GM12878 (cell line): Measurements from ENCODE around the gene RAB13. TPM values are rescaled to one million over a fixed set of nuclear protein-coding genes. Genes with fewer than 3 reads are reported as not detected.
A peak's percentile ranks its signal among the peaks of the same experiment; 100 is the strongest.

Experiments used
- ATAC-seq: fragments of 200-7000 bp; cut with Tn5 transposase; 3 replicates; pipeline ENCODE4 v1.9.1; 2020; ENCODE audit warnings: mild to moderate bottlenecking, moderate library complexity
- BruUV-seq: library from RNA; stranded (reverse); fragments of 400-500 nt; replicated peaks from 2 replicates; lab custom pipeline; 2021; lab: Mats Ljungman, UMichigan
- CTCF ChIA-PET: fragments of 300-600 bp; sonication (Branson Sonifier 250); formaldehyde crosslinking; extraction: SDS; loops from one replicate; lab custom pipeline; 2021; ENCODE audit warnings: inconsistent platforms; lab: Yijun Ruan, JAX
- POLR2A ChIA-PET: fragments of 350-600 bp; formaldehyde crosslinking; extraction: SDS; loops from one replicate; lab custom pipeline; 2021; ENCODE audit warnings: inconsistent platforms; lab: Charles Lee
- RAD21 ChIA-PET: fragments of 300-600 bp; sonication (Branson Sonifier 250); formaldehyde crosslinking; loops from one replicate; lab custom pipeline; 2023; ENCODE audit warnings: antibody characterized with exemption; ENCODE audit not compliant: unreplicated experiment; lab: Charles Lee
- SMC1A ChIA-PET: fragments of 300-600 bp; sonication (Branson Sonifier 250); formaldehyde crosslinking; loops from one replicate; lab custom pipeline; 2023; ENCODE audit not compliant: unreplicated experiment, uncharacterized antibody; lab: Charles Lee
- DNase-seq: peaks from one replicate; pipeline ENCODE4 v3.0.0-alpha.2; 2011; ENCODE audit warnings: low read depth, low spot score
- FAIRE-seq: peaks from 3 replicates; lab custom pipeline; 2011; peaks lifted over from hg19 to GRCh38; lab: Jason Lieb, UNC
- H2AFZ ChIP-seq: 2 replicates; pipeline ENCODE4 v1.6.0; 2011; ENCODE audit warnings: low read depth, low read length, control low read depth; ENCODE audit not compliant: control insufficient read depth
- H3K27ac ChIP-seq: 2 replicates; pipeline ENCODE4 v1.5.1; 2011; ENCODE audit warnings: control low read depth; ENCODE audit not compliant: control insufficient read depth, insufficient read depth
- H3K27me3 ChIP-seq, 2 experiments: replicated peaks in 1 of 2; 2 replicates each; pipeline versions ENCODE4 v1.6.0 to v1.6.1; 2011; ENCODE audit warnings: low read length in 1 of 2; ENCODE audit not compliant: control insufficient read depth in 2 of 2, insufficient read depth in 2 of 2
- H3K36me3 ChIP-seq, 2 experiments: 2 replicates each; pipeline ENCODE4 v1.5.1; 2011; ENCODE audit warnings: low read length in 1 of 2; ENCODE audit not compliant: control insufficient read depth in 2 of 2, insufficient read depth in 2 of 2
- H3K4me1 ChIP-seq: 2 replicates; pipeline ENCODE4 v1.6.1; 2011; ENCODE audit warnings: mild to moderate bottlenecking, low read length, moderate library complexity, mixed read lengths; ENCODE audit not compliant: control insufficient read depth, insufficient read depth
- H3K4me2 ChIP-seq: 2 replicates; pipeline ENCODE4 v1.6.0; 2011; ENCODE audit warnings: control low read depth; ENCODE audit not compliant: control insufficient read depth, insufficient read depth
- H3K4me3 ChIP-seq: fragments of 200-600 bp; sonication (generic); 2 replicates; pipeline ENCODE4 v1.5.1; 2016
- H3K79me2 ChIP-seq: 2 replicates; pipeline ENCODE4 v1.6.0; 2011; ENCODE audit warnings: low read length; ENCODE audit not compliant: control insufficient read depth, insufficient read depth
- H3K9ac ChIP-seq: 2 replicates; pipeline ENCODE4 v1.8.0; 2011; ENCODE audit warnings: low read length, control low read depth, mixed read lengths; ENCODE audit not compliant: control insufficient read depth, insufficient read depth
- H3K9me3 ChIP-seq: replicated peaks from 3 replicates; pipeline ENCODE4 v1.5.1; 2011; ENCODE audit warnings: mild to moderate bottlenecking, low read length; ENCODE audit not compliant: control insufficient read depth, insufficient read depth
- H4K20me1 ChIP-seq: 2 replicates; pipeline ENCODE4 v1.6.0; 2011; ENCODE audit not compliant: control insufficient read depth, insufficient read depth
- ATF7 ChIP-seq: fragments of 450-650 bp; IDR thresholded peaks from 2 replicates; pipeline ENCODE4 v1.6.1; 2016; ENCODE audit warnings: low read depth, mild to moderate bottlenecking
- CREB1 ChIP-seq: IDR thresholded peaks from 2 replicates; pipeline ENCODE4 v1.6.1; 2012; ENCODE audit warnings: low read depth, mild to moderate bottlenecking, inconsistent platforms
- CREM ChIP-seq: IDR thresholded peaks from 2 replicates; pipeline ENCODE4 v1.6.1; 2014; ENCODE audit warnings: antibody characterized with exemption, low read depth
- IKZF2 ChIP-seq, 2 experiments: fragments of 450-650 bp; IDR thresholded peaks; 2 replicates each; pipeline ENCODE4 v1.6.1; 2017; ENCODE audit warnings: mild to moderate bottlenecking in 2 of 2, moderate library complexity in 2 of 2
- POLR2AphosphoS5 ChIP-seq: IDR thresholded peaks from 2 replicates; pipeline ENCODE4 v1.6.1; 2011; ENCODE audit warnings: mild to moderate bottlenecking, low read length, inconsistent platforms
- ZBED1 ChIP-seq: IDR thresholded peaks from 2 replicates; pipeline ENCODE4 v1.6.1; 2016; ENCODE audit warnings: borderline replicate concordance
- WGBS: methylation state at CpG from one replicate; pipeline ENCODE4 v1.1.6; 2016; ENCODE audit warnings: low lambda C conversion rate; ENCODE audit not compliant: insufficient replicate concordance, insufficient coverage; ENCODE audit errors: missing lambda C conversion rate; 5-methylcytosine and 5-hydroxymethylcytosine counted together
- in situ Hi-C: fragments of 300-500 bp; cut with MboI; formaldehyde crosslinking; loops from 9 replicates; pipeline ENCODE4 v1.14.3; 2018; ENCODE audit warnings: mixed read lengths
- intact Hi-C: fragments of 100-400 bp; cut with micrococcal nuclease; formaldehyde crosslinking; loops from one replicate; pipeline ENCODE4 v1.14.2; 2022; ENCODE audit not compliant: unreplicated experiment
- polyA plus RNA-seq, 11 experiments: library from polyadenylated mRNA; depleted of rRNA in 4 of 11; unstranded in 6 of 11; stranded (reverse) in 5 of 11; fragments of >200 nt; fragmentation: Nextera tagmentation in 4 of 11; fragmentation: Illumina TruSeq in 1 of 11; extraction: Ambion mirVana in 4 of 11; extraction: Trizol in 1 of 11; gene quantifications; 1 replicate in 1 of 11; 2 replicates in 10 of 11; pipeline versions ENCODE4 v1.2.1 to v1.2.3, GENCODE V29; 2011 to 2016; ENCODE audit warnings: inconsistent platforms in 2 of 11, missing spikeins in 2 of 11, low read depth in 1 of 11
- total RNA-seq, 4 experiments: library from RNA; depleted of rRNA in 3 of 4; stranded (reverse); fragments of >200 nt in 3 of 4; fragmentation: Illumina TruSeq in 1 of 4; extraction: Trizol in 1 of 4; gene quantifications; 2 replicates each; pipeline versions ENCODE4 v1.2.1 to v1.2.3, GENCODE V29; 2013 to 2021
- TF ChIP-seq, protein P1 (sequence below): fragments of 450-650 bp; IDR thresholded peaks from 2 replicates; pipeline ENCODE4 v1.6.1; 2016; ENCODE audit warnings: mild to moderate bottlenecking
- TF ChIP-seq, protein P2 (sequence below): IDR thresholded peaks from 2 replicates; pipeline ENCODE4 v1.6.1; 2012; ENCODE audit warnings: low read length, inconsistent platforms

The RAB13 gene
- total and polyA plus RNA-seq, 10 of the 15 experiments (the other 5 are each of a cell fraction or from before 2014, with no cell fraction given): 0.75 to 30.7 (median 15.9) TPM

DNA sequence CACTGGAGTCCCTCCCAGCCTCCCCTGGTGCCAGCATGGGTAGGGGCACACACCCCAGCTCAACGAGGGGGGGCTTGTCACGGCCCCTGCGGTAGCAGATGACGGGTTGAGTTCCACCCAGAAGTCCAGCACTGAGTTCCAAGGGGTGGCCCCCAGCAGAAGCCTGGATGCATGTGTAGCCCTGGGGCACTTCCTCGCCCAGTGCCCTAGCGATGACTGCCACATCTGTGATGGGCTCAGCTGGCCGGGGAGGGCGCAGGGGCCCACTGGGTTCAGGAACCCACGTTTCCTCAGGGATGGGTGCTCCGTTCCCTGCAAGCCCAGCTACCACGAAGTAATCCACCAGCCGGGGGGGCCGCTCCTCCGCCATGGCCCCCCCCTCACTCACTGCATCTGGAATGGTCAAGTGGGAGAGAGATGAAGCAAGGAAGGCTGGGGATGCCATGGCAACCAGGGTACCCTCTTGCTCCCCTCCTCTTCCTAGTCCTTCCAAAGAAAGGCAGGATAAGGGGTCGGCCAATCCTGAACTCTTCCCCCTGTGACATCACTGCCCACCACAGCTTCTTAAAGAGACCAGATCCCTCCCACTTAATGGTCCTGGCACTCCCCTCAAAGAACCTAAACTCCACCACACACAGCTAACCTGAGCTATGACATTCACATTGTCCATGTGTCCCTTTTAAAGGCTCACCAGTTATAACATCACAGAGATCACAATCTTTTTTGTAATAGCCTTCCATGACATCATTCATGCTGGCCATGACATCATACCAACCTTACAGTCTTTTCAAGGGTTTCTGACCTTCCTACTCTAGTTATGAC lies 41.9 kb downstream of the RAB13 start:
- POLR2A ChIA-PET: interaction anchor here (0.6 to 5.3 kb wide), 17 partner anchors 10 to 188 kb away, joined by 3 to 83 read pairs (median 5); partner anchors contain the start of genes CREB3L4, GATAD2B, JTB and RAB13
- SMC1A ChIA-PET: interaction anchor here (0.7 to 4.5 kb wide), 20 partner anchors 13 to 272 kb away, joined by 3 to 59 read pairs (median 5); partner anchors contain the start of genes CREB3L4, GATAD2B, RPS27 and SLC39A1
- ATAC-seq (no peak), FAIRE-seq (peak; percentile 74), DNase-seq (no peak)
- peak overlapping the region; percentile 99 for H3K9ac ChIP-seq
- no peaks in the 10 kb centered on the region for H4K20me1 ChIP-seq
- 85% methylated on average over 15 of the region's 15 CpGs for whole genome bisulfite sequencing
- peak overlapping the region; percentile 100 for H3K4me3 ChIP-seq
- BruUV-seq: no TSS peak
- in situ Hi-C loops (no loop called here), intact Hi-C loops (loop anchor here (2.0 kb wide), 1 partner anchor 21 kb away; the partner anchor contains the start of gene GATAD2B)
- CTCF ChIA-PET: interaction anchor here (0.6 to 4.8 kb wide), 10 partner anchors 21 to 266 kb away, joined by 3 to 54 read pairs (median 8); partner anchors contain the start of genes CREB3L4, GATAD2B, NPR1 and RAB13
- H3K27ac ChIP-seq: peak overlapping the region; percentile 95
- peaks cover 28% of the 10 kb centered on the region for H3K79me2 ChIP-seq
- peaks cover 18 to 21% of the 10 kb centered on the region in 2 experiments; a peak in 3 of 4 replicates for H3K36me3 ChIP-seq
- H2AFZ ChIP-seq: peak overlapping the region; percentile 62; the same call in 1 of the 2 replicates
- TF ChIP-seq, protein P1, sequence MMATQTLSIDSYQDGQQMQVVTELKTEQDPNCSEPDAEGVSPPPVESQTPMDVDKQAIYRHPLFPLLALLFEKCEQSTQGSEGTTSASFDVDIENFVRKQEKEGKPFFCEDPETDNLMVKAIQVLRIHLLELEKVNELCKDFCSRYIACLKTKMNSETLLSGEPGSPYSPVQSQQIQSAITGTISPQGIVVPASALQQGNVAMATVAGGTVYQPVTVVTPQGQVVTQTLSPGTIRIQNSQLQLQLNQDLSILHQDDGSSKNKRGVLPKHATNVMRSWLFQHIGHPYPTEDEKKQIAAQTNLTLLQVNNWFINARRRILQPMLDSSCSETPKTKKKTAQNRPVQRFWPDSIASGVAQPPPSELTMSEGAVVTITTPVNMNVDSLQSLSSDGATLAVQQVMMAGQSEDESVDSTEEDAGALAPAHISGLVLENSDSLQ: 0 out of 2 replicates have a peak, but pooled peaks have one; percentile 10
- TF ChIP-seq IKZF2 (IDR thresholded peaks at IDR 0.05) (no peak), ZBED1 (no peak), ATF7 (peak; percentile 96), POLR2AphosphoS5 (peak; percentile 18; the same call in 1 of the 2 replicates), CREM (peak; percentile 90), CREB1 (peak; percentile 96)
- TF ChIP-seq, protein P2, sequence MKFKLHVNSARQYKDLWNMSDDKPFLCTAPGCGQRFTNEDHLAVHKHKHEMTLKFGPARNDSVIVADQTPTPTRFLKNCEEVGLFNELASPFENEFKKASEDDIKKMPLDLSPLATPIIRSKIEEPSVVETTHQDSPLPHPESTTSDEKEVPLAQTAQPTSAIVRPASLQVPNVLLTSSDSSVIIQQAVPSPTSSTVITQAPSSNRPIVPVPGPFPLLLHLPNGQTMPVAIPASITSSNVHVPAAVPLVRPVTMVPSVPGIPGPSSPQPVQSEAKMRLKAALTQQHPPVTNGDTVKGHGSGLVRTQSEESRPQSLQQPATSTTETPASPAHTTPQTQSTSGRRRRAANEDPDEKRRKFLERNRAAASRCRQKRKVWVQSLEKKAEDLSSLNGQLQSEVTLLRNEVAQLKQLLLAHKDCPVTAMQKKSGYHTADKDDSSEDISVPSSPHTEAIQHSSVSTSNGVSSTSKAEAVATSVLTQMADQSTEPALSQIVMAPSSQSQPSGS: peak; percentile 69; the same call in 1 of the 2 replicates
- peak overlapping the region; percentile 100 for H3K4me2 ChIP-seq
- peaks cover 18% of the 10 kb centered on the region for H3K4me1 ChIP-seq
- no peaks in the 10 kb centered on the region for H3K27me3 ChIP-seq
- no peaks in the 10 kb centered on the region for H3K9me3 ChIP-seq
- RAD21 ChIA-PET: interaction anchor here (0.7 to 4.9 kb wide), 17 partner anchors 12 to 1153 kb away, joined by 3 to 55 read pairs (median 11); partner anchors contain the start of genes CREB3L4, CRTC2, GATAD2B and JTB
